ENCODE results near the gene CDC25B.
"Not testable (repeated sequence)": the region's sequence is repeated elsewhere in the genome, so short reads cannot be mapped to it uniquely, and the experiment has no call there.

Gene CDC25B

GRCh38 chr20:3829891-3830290 is 33.8 kb downstream of the CDC25B start:
- DNase-seq (ENCODE audit: low read depth), result not testable (repeated sequence)

- DNase-seq (ENCODE audit: low read depth), result no peak
These were observed 40.0 kb downstream of the CDC25B start for GRCh38 chr20:3836132-3836531.

- DNase-seq (ENCODE audit: low read depth), result no peak
These were observed 43.2 kb downstream of the CDC25B start for GRCh38 chr20:3839328-3839727.

- DNase-seq (ENCODE audit: low read depth), result not testable (repeated sequence)
These were observed 44.1 kb downstream of the CDC25B start for GRCh38 chr20:3840201-3840600.

GRCh38 chr20:3842348-3842930 is 46.3 kb downstream of the CDC25B start:
- no peak for DNase-seq (ENCODE audit: low read depth)

GRCh38 chr20:3843490-3843889 is 47.4 kb downstream of the CDC25B start:
- no peak for DNase-seq (ENCODE audit: low read depth)

- DNase-seq (ENCODE audit: low read depth), result not testable (repeated sequence)
These were observed 48.0 kb downstream of the CDC25B start for GRCh38 chr20:3843990-3844619.

GRCh38 chr20:3846378-3846739 is 50.2 kb downstream of the CDC25B start:
- no peak for DNase-seq (ENCODE audit: low read depth)

- DNase-seq (ENCODE audit: low read depth), result peak; percentile 77
These were observed 50.8 kb downstream of the CDC25B start, which contains the start of gene MAVS for GRCh38 chr20:3846740-3847428. Gene MAVS (plus strand): TSS chr20:3846834. CDS start chr20:3854625, 7,791 bp downstream.

- DNase-seq (ENCODE audit: low read depth), result no peak
These were observed 51.4 kb downstream of the CDC25B start for GRCh38 chr20:3847429-3847940.

GRCh38 chr20:3848565-3848964 is 52.5 kb downstream of the CDC25B start:
- no peak for DNase-seq (ENCODE audit: low read depth)

- DNase-seq (ENCODE audit: low read depth), result no peak
These were observed 58.4 kb downstream of the CDC25B start for GRCh38 chr20:3854462-3854871.
